ENCODE measurements around the gene OR10AD1.
"Not testable (repeated sequence)": the region's sequence is repeated elsewhere in the genome, so short reads cannot be mapped to it uniquely, and the experiment has no call there.

OR10AD1 gene

DNA sequence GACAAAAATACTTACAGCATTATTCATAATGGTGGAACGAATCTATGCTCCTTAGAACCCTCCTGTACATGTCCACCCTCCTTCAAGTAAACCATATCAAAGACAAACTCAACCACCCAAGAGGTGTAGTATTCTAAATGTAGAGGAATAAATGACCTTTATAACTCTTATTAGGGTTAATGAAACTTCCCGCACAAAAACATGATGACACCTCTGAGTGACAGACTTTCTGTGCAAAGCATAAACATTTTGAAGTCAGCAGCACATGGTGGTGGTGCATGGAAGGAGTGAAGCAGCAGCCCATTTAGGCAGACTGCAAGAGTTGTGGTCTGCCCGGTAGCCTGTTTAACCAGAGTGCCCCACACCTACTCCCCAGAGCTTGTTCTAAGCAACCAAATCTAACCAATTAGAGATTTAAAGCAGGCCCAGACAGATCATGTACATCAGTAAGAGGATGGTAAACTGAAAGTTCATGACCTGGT lies 45.2 kb downstream of the OR10AD1 start:
- no peak for DNase-seq

DNA sequence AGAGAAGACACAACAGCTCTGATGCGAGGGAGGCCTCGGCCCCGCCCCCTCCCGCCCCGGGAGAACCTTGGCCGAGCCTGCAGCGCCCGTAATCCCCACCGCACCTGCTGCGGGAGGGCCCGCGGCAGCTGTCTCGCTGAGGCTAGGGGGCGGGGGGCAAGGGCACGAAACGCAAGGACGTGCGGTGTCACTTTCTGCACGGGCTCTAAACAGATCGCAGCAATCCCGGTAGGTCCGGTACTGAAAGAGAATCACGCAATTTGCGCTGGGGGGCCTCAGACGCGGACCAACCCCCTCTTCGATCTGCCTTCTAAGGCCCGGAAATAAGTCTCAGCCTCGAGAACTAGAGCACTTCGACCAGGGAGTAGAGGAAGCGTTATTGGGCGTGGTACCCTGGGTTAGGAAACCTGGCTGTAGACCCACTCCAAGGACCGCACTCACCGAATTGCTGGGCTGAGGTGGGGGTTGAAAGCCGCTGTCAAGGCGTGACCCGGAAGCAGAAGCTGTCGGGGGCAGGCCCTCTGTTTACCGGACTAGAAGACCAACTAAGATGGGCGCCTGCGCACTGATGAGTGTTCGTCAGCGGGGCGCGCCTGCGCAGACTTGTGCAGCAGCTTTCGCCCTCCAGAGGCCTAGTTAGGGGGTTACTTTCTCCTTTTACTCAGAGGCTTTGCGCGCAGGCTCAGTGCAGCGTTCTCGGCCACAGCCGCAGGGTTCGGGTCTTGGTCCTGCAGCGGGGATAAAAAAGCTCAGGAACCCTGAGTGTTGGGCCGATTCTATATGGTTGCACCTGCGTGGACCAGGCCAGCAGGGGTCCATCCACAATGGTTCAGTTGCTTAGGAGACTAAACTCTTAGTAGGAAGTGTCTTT lies 45.8 kb downstream of the OR10AD1 start, which contains the start of gene ASB8:
TSS of gene ASB8 (minus strand) at position 498 of the 871 bp plus-strand sequence. CDS start 4,019 bp downstream, outside the sequence.
- DNase-seq = peak; percentile 99

DNA sequence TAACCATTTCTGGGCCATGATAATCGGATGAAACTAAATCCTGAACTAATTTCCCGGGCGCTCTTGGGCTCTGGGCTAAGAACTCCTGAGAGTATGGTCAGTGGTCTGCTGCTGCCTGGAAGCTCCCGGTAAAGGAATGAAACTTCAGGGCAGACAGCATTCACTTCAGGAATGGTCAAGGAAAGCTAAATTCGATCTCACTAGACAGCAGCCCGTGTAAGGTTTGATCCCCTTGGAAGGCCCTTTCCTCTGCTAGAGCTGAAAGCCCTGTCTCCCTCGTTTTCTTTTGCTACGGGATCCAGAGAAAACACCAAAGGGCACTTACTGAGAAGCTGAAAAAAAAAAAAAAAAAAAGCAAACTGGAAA lies 46.5 kb downstream of the OR10AD1 start:
- DNase-seq = no peak

DNA sequence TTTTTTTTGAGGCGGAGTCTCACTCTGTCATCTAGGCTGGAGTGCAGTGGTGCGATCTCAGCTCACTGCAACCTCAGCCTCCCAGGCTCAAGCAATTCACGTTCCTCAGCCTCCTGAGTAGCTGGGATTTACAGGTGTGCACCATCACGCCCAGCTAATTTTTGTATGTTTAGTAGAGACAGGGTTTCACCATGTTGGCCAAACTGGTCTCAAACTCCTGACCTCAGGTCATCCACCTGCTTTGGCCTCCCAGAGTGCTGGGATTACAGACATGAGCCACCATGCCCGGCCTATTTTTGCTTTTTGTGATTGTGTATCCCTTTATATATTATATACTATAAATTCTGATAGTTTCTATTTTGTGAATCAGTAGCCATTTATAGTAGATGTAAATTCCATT lies 47.3 kb downstream of the OR10AD1 start:
- not testable (repeated sequence) for DNase-seq

Data from suppressor macrophage treated with lipopolysaccharide for 4 hours (primary cell).